NT2/D1 (cell line): Measurements from ENCODE around the gene CSAD.

Experiments
- DNase-seq: peaks from one replicate; pipeline ENCODE4 v3.0.0-alpha.2; 2011; ENCODE audit warnings: low read depth, low spot score
- H3K27me3 ChIP-seq: 2 replicates; pipeline ENCODE4 v1.6.0; 2011; ENCODE audit warnings: mild to moderate bottlenecking; ENCODE audit not compliant: insufficient read length, insufficient read depth
- H3K36me3 ChIP-seq: 2 replicates; pipeline ENCODE4 v1.6.1; 2011; ENCODE audit warnings: mild to moderate bottlenecking, low read length, mixed read lengths; ENCODE audit not compliant: insufficient read depth, insufficient read length
- H3K4me1 ChIP-seq: 2 replicates; pipeline ENCODE4 v1.5.1; 2011; ENCODE audit not compliant: insufficient read depth, insufficient read length
- H3K4me3 ChIP-seq: 2 replicates; pipeline ENCODE4 v1.5.1; 2011; ENCODE audit warnings: low read depth; ENCODE audit not compliant: insufficient read length
- H3K9ac ChIP-seq: 2 replicates; pipeline ENCODE4 v1.6.0; 2011; ENCODE audit warnings: low read depth; ENCODE audit not compliant: insufficient read length
- H3K9me3 ChIP-seq: 2 replicates; pipeline ENCODE4 v1.5.1; 2011; ENCODE audit warnings: mild to moderate bottlenecking, low read length; ENCODE audit not compliant: insufficient read depth
- SUZ12 ChIP-seq: IDR thresholded peaks from 2 replicates; pipeline ENCODE4 v1.6.1; 2011; ENCODE audit not compliant: insufficient read length, insufficient read depth; ENCODE audit errors: extremely low read depth
- YY1 ChIP-seq: IDR thresholded peaks from 2 replicates; pipeline ENCODE4 v1.6.1; 2011; ENCODE audit not compliant: insufficient read length, insufficient read depth
- ZNF274 ChIP-seq: IDR thresholded peaks from 2 replicates; pipeline ENCODE4 v1.6.1; 2011; ENCODE audit warnings: mild to moderate bottlenecking, low read depth, low read length

CSAD gene

DNA sequence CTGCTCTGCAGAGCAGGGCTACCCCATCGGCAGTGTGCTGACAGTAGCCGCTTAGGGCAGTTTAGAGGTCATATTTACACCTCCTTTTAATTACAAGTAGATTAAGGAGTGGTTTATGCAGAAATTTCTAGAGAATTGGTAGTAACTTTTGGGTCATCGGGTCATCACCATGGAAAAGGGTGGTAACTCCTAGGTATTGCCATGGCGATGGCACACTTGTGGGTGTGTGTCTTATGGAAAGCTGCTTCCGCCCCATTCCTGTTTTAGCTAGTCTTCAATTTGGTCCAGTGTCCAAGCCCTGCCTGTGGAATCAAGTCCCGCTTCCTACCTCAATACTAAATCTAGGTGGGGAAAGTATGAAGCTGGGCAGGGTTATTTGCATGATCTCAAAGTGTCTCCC, 29.7 kb downstream of the CSAD start:
- Histone ChIP-seq H3K36me3 (no peaks in the 10 kb centered on the region), H3K27me3 (no peaks in the 10 kb centered on the region), H3K9ac (no peak overlapping the region), H3K4me3 (no peak overlapping the region), H3K9me3 (peaks cover 6% of the 10 kb centered on the region), H3K4me1 (no peaks in the 10 kb centered on the region)
- no peak for DNase-seq
- TF ChIP-seq SUZ12, result no peak
- TF ChIP-seq ZNF274, result no peak
- no peak for TF ChIP-seq YY1

GRCh38 chr12:53147653-53148052, 33.1 kb downstream of the CSAD start:
- Histone ChIP-seq H3K9me3 (peaks cover 6% of the 10 kb centered on the region), H3K36me3 (no peaks in the 10 kb centered on the region), H3K9ac (no peak overlapping the region), H3K4me1 (no peaks in the 10 kb centered on the region), H3K27me3 (no peaks in the 10 kb centered on the region), H3K4me3 (no peak overlapping the region)
- no peak for DNase-seq
- TF ChIP-seq SUZ12 (no peak), YY1 (no peak), ZNF274 (no peak)

GRCh38 chr12:53147181-53147580, 33.5 kb downstream of the CSAD start:
- no peak for TF ChIP-seq SUZ12
- no peak for TF ChIP-seq ZNF274
- no peak for TF ChIP-seq YY1
- H3K4me1 ChIP-seq, result no peaks in the 10 kb centered on the region
- H3K9ac ChIP-seq, result no peak overlapping the region
- no peaks in the 10 kb centered on the region for H3K36me3 ChIP-seq
- no peak for DNase-seq
- no peak overlapping the region for H3K4me3 ChIP-seq
- H3K9me3 ChIP-seq, result peaks cover 6% of the 10 kb centered on the region
- no peaks in the 10 kb centered on the region for H3K27me3 ChIP-seq

DNA sequence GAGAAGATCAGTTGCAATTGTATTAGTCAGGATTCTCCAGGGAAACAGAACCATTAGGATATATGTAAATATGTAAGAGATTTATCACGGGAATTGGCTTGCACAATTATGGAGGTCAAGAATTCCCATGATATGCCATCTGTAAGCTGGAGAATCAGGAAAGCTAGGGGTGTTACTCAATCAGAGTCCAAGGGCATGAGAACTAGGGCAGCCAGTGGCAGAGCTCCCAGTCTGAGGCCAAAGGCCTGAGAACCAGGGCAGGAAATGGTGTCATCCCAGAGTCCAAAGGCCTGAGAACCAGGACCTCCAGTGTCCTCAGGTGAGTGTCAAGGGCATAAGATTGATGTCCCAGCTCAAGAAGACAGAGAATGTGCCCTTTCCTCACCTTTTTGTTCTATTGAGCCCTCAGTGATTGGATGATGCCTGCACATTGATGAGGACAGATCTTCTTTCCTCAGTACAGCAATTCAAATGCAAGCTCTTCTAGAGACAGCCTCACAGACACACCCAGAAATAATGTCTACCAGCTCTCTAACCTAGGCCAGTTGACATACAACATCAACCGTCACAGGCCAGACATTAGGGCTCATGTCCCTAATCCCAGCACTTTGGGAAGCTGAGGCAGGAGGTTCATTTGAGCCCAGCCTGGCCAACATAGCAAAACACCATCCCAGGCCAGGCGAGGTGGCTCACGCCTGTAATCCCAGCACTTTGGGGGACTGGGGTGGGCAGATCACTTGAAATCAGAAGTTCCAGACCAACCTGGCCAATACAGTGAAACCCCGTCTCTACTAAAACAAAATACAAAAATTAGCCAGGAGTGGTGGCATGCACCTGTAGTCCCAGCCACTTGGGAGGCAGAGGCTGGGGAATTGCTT, 35.1 kb downstream of the CSAD start:
- no peak for DNase-seq

GRCh38 chr12:53143355-53143754, 37.4 kb downstream of the CSAD start:
- Histone ChIP-seq H3K4me1 (no peaks in the 10 kb centered on the region), H3K9ac (no peak overlapping the region), H3K9me3 (peaks cover 27% of the 10 kb centered on the region), H3K4me3 (no peak overlapping the region), H3K36me3 (no peaks in the 10 kb centered on the region), H3K27me3 (no peaks in the 10 kb centered on the region)
- TF ChIP-seq YY1, result no peak
- no peak for TF ChIP-seq ZNF274
- TF ChIP-seq SUZ12, result no peak
- DNase-seq, result no peak

More for the DNA sequence above, 35.1 kb downstream of the CSAD start:
- no peak for TF ChIP-seq YY1
- no peak for TF ChIP-seq ZNF274
- no peak for TF ChIP-seq SUZ12
- peaks cover 6% of the 10 kb centered on the region for H3K9me3 ChIP-seq
- H3K36me3 ChIP-seq, result no peaks in the 10 kb centered on the region
- no peak overlapping the region for H3K9ac ChIP-seq
- H3K27me3 ChIP-seq, result no peaks in the 10 kb centered on the region
- H3K4me1 ChIP-seq, result no peaks in the 10 kb centered on the region
- H3K4me3 ChIP-seq, result no peak overlapping the region

- DNase-seq, result no peak
- no peaks in the 10 kb centered on the region for H3K4me1 ChIP-seq
- no peak for TF ChIP-seq ZNF274
- no peak for TF ChIP-seq YY1
- no peak for TF ChIP-seq SUZ12
- no peaks in the 10 kb centered on the region for H3K36me3 ChIP-seq
- H3K27me3 ChIP-seq, result peaks cover 4% of the 10 kb centered on the region
- H3K9me3 ChIP-seq, result peaks cover 21% of the 10 kb centered on the region
- no peak overlapping the region for H3K9ac ChIP-seq
- no peak overlapping the region for H3K4me3 ChIP-seq
Measured at GRCh38 chr12:53133722-53134121, 47.0 kb downstream of the CSAD start.

DNA sequence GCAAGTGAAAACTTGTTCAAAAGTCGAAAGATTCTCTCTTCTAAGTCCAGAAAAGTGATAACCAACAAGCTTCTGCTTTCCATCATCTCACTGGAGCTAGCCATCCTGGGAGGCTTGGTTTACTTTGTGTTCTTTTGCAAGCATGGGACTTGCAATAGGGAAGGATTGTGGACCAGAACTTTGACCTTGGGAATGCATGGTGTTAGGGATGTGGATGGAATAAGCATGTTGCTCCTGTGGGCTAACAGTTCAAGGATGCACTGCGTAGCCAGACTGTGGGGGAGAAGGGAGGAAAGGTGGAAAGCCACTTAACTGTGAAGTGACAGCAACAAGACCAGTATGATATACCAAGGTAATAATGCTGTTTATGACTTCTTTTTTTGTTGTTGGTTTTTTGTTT, 48.9 kb downstream of the CSAD start:
- DNase-seq, result no peak
- Histone ChIP-seq H3K4me3 (no peak overlapping the region), H3K4me1 (peaks cover 4% of the 10 kb centered on the region), H3K9ac (no peak overlapping the region), H3K36me3 (no peaks in the 10 kb centered on the region), H3K9me3 (peaks cover 7% of the 10 kb centered on the region), H3K27me3 (peaks cover 5% of the 10 kb centered on the region)
- TF ChIP-seq YY1, result no peak
- TF ChIP-seq SUZ12, result no peak
